HepG2 (cell line): ENCODE data around the gene CDK13. TPM values are rescaled to one million over a fixed set of nuclear protein-coding genes. Genes with fewer than 3 reads are reported as not detected.

Source experiments
- BRD4 ChIP-seq: sonication (generic); formaldehyde crosslinking; IDR thresholded peaks from 2 replicates; pipeline ENCODE4 v1.4.0; 2020; ENCODE audit warnings: missing genetic modification reagents
- DBP ChIP-seq: sonication (generic); formaldehyde crosslinking; IDR thresholded peaks from 2 replicates; pipeline ENCODE4 v1.4.0; 2020; ENCODE audit warnings: missing genetic modification reagents; ENCODE audit errors: not compliant biosample characterization
- DDIT3 ChIP-seq: sonication (generic); formaldehyde crosslinking; IDR thresholded peaks from 2 replicates; pipeline ENCODE4 v1.4.0; 2020; ENCODE audit warnings: mild to moderate bottlenecking, missing genetic modification reagents
- GTF3A ChIP-seq: sonication (generic); formaldehyde crosslinking; conservative IDR thresholded peaks from 2 replicates; pipeline ENCODE4 v1.4.0; 2020; ENCODE audit warnings: mild to moderate bottlenecking, missing genetic modification reagents
- KLF16 ChIP-seq, 2 experiments: sonication (generic) in 1 of 2; formaldehyde crosslinking in 1 of 2; IDR thresholded peaks; 2 replicates each; pipeline versions ENCODE4 v1.6.1 to v1.8.0; 2016 to 2023; ENCODE audit warnings: missing genetic modification reagents in 2 of 2, missing compliant biosample characterization in 1 of 2
- MAFF ChIP-seq: IDR thresholded peaks from 2 replicates; pipeline ENCODE4 v1.6.1; 2011; ENCODE audit warnings: low read depth, low read length, improper control_type of control experiment
- MLXIP ChIP-seq: sonication (generic); formaldehyde crosslinking; IDR thresholded peaks from 2 replicates; pipeline ENCODE4 v1.9.0; 2021; ENCODE audit warnings: missing genetic modification reagents, borderline replicate concordance
- NFE2L1 ChIP-seq: sonication (generic); formaldehyde crosslinking; IDR thresholded peaks from 2 replicates; pipeline ENCODE4 v1.4.0; 2020; ENCODE audit warnings: missing genetic modification reagents, mild to moderate bottlenecking, borderline replicate concordance
- RXRB ChIP-seq: IDR thresholded peaks from 2 replicates; pipeline ENCODE4 v1.6.1; 2016; ENCODE audit warnings: borderline replicate concordance, missing genetic modification reagents, missing compliant biosample characterization
- SETDB1 ChIP-seq: sonication (generic); formaldehyde crosslinking; IDR thresholded peaks from 2 replicates; pipeline ENCODE4 v1.5.1; 2020; ENCODE audit warnings: missing genetic modification reagents, mild to moderate bottlenecking, borderline replicate concordance
- ZBTB37 ChIP-seq: sonication (generic); formaldehyde crosslinking; IDR thresholded peaks from 2 replicates; pipeline ENCODE4 v1.4.0; 2020; ENCODE audit warnings: mild to moderate bottlenecking, missing genetic modification reagents
- ZIK1 ChIP-seq: sonication (generic); formaldehyde crosslinking; IDR thresholded peaks from 2 replicates; pipeline ENCODE4 v1.5.0; 2020; ENCODE audit warnings: mild to moderate bottlenecking, low read depth, missing genetic modification reagents, borderline replicate concordance
- ZNF18 ChIP-seq: sonication (generic); formaldehyde crosslinking; IDR thresholded peaks from 2 replicates; pipeline ENCODE4 v1.8.0; 2022; ENCODE audit warnings: mild to moderate bottlenecking, missing genetic modification reagents; ENCODE audit not compliant: insufficient replicate concordance
- ZNF256 ChIP-seq: sonication (generic); formaldehyde crosslinking; conservative IDR thresholded peaks from 2 replicates; pipeline ENCODE4 v1.4.0; 2020; ENCODE audit warnings: missing genetic modification reagents
- ZNF382 ChIP-seq: sonication (generic); formaldehyde crosslinking; IDR thresholded peaks from 2 replicates; pipeline ENCODE4 v1.5.0; 2020; ENCODE audit warnings: missing genetic modification reagents, mild to moderate bottlenecking, borderline replicate concordance
- ZNF761 ChIP-seq: sonication (generic); formaldehyde crosslinking; conservative IDR thresholded peaks from 2 replicates; pipeline ENCODE4 v1.4.0; 2020; ENCODE audit warnings: mild to moderate bottlenecking, missing genetic modification reagents
- ZNF784 ChIP-seq: sonication (generic); formaldehyde crosslinking; IDR thresholded peaks from 2 replicates; pipeline ENCODE4 v1.5.1; 2020; ENCODE audit warnings: missing genetic modification reagents, mild to moderate bottlenecking, borderline replicate concordance
- ZNF816 ChIP-seq: sonication (generic); formaldehyde crosslinking; IDR thresholded peaks from 2 replicates; pipeline ENCODE4 v1.8.0; 2022; ENCODE audit warnings: missing genetic modification reagents, mild to moderate bottlenecking, borderline replicate concordance
- ZNF883 ChIP-seq: sonication (generic); formaldehyde crosslinking; IDR thresholded peaks from 2 replicates; pipeline ENCODE4 v1.5.1; 2020; ENCODE audit warnings: mild to moderate bottlenecking, missing genetic modification reagents; ENCODE audit errors: not compliant biosample characterization
- polyA plus RNA-seq, 8 experiments: library from polyadenylated mRNA; depleted of rRNA in 3 of 8; stranded (reverse) in 7 of 8; unstranded in 1 of 8; fragments of >200 nt; fragmentation: Illumina TruSeq in 4 of 8; extraction: Trizol in 4 of 8; gene quantifications; 2 replicates each; pipeline versions ENCODE4 v1.2.1 to v1.2.3, GENCODE V29; 2011 to 2016; ENCODE audit warnings: low read depth in 4 of 8, missing spikeins in 1 of 8, mixed read lengths in 1 of 8; ENCODE audit not compliant: insufficient read depth in 1 of 8
- total RNA-seq, 5 experiments: library from RNA; depleted of rRNA; stranded (reverse); fragments of >200 nt; fragmentation: Illumina TruSeq; extraction: Trizol; gene quantifications; 2 replicates each; pipeline ENCODE4 v1.2.3, GENCODE V29; 2016; ENCODE audit warnings: low read depth in 1 of 5

CDK13 gene
- total and polyA plus RNA-seq, 2 of the 13 experiments (the other 11 are each of a cell fraction or from before 2014, with no cell fraction given) = 21.0 to 40.9 TPM

- TF ChIP-seq DBP (CRISPR knock-in tag) = no peak
- TF ChIP-seq ZNF18 (CRISPR knock-in tag) = no peak
- TF ChIP-seq SETDB1 (CRISPR knock-in tag) = no peak
- no peak for TF ChIP-seq NFE2L1 (CRISPR knock-in tag)
- no peak for TF ChIP-seq GTF3A (CRISPR knock-in tag)
- TF ChIP-seq ZNF761 (CRISPR knock-in tag) = no peak
- no peak for TF ChIP-seq ZNF883 (CRISPR knock-in tag)
- TF ChIP-seq ZNF382 (CRISPR knock-in tag) = no peak
- TF ChIP-seq ZNF816 (CRISPR knock-in tag) = no peak
- TF ChIP-seq ZNF784 (CRISPR knock-in tag) = no peak
- no peak for TF ChIP-seq RXRB (CRISPR knock-in tag)
- TF ChIP-seq KLF16 (CRISPR knock-in tag; IDR thresholded peaks at IDR 0.05) = peak in 1 of 2 experiments; percentile 34; a peak in 3 of 4 replicates
- no peak for TF ChIP-seq ZIK1 (CRISPR knock-in tag)
- peak; percentile 72; the same call in 1 of the 2 replicates for TF ChIP-seq MLXIP
- TF ChIP-seq DDIT3 = no peak
- no peak for TF ChIP-seq MAFF
- peak; percentile 80 for TF ChIP-seq BRD4 (CRISPR knock-in tag)
- TF ChIP-seq ZBTB37 (CRISPR knock-in tag) = no peak
- TF ChIP-seq ZNF256 = 0 out of 2 replicates have a peak, but pooled peaks have one; percentile 36
These were observed at the start of gene CDK13 (continued) for GRCh38 chr7:39949971-39950472.
